Astrocyte of the cerebellum (primary cell): Measurements from ENCODE around the gene GDNF.

Experiments used
- DNase-seq: peaks from one replicate; pipeline ENCODE4 v3.0.0-alpha.2; 2011; ENCODE audit warnings: low read depth
- H3K4me3 ChIP-seq: 2 replicates; pipeline ENCODE4 v1.5.1; 2011; ENCODE audit warnings: mild to moderate bottlenecking, low read depth, low read length, moderate library complexity
- in situ Hi-C: cut with HindIII; loops from 2 replicates; pipeline ENCODE4 v1.10.0; 2017; ENCODE audit warnings: low sequenced_read_pairs
- TF ChIP-seq, protein P1 (sequence below): IDR thresholded peaks from 2 replicates; pipeline ENCODE4 v1.5.1; 2012; ENCODE audit warnings: low read length, low read depth, moderate library complexity, mild to moderate bottlenecking; ENCODE audit errors: missing control alignments

GDNF gene

DNA sequence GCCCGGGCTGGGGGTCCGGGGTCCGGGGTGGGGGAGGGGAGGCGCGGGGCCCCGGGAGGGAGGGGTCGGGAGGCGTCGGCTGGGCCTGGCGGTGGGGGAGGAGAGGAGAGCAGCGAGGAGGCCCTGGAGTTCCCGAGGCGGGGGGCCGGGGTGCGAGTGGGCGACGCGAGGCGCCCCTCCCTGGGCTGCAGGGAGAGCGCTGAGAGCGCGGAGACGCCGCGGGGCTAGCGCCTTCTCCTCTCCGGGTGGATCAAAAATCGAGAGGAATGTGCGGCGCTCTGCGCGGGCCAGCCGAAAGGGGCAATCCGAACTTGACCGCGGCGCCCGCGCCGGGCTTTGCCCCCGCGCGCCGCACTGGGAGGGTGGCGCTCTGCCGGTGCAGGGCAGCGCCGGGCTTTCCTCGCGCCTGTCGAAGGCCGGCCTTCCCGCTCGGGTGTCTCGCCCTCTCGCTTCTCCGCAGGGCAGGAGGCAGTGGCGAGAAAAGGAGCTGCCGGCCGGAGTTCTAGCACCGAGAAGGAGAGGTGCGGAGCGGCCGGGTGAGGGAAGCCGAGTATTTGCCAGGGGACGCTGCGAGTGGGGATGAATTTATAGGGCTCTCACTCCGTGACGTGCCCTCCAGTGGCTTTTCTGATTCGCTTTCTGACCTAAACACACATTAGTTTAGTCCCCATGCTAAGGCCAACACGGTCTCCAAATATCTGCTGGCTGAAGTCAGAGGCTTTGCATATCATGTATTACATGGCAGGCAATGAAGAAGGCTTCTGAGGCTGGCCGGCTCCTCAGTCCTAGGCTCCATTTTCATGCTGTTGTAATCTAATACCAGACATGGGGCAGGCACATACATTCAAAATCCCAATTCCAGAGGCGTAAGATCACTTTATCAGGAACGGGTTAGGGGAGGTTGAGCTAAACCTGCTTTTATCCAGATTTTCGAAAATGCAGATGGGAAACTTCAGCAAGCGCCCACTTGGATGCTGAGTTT is 503 bp upstream of the GDNF start:
- in situ Hi-C loops, result no loop called here
- TF ChIP-seq, protein P1, sequence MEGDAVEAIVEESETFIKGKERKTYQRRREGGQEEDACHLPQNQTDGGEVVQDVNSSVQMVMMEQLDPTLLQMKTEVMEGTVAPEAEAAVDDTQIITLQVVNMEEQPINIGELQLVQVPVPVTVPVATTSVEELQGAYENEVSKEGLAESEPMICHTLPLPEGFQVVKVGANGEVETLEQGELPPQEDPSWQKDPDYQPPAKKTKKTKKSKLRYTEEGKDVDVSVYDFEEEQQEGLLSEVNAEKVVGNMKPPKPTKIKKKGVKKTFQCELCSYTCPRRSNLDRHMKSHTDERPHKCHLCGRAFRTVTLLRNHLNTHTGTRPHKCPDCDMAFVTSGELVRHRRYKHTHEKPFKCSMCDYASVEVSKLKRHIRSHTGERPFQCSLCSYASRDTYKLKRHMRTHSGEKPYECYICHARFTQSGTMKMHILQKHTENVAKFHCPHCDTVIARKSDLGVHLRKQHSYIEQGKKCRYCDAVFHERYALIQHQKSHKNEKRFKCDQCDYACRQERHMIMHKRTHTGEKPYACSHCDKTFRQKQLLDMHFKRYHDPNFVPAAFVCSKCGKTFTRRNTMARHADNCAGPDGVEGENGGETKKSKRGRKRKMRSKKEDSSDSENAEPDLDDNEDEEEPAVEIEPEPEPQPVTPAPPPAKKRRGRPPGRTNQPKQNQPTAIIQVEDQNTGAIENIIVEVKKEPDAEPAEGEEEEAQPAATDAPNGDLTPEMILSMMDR, result peak; percentile 19
- DNase-seq, result peak; percentile 22
- peak overlapping the region; percentile 47 for H3K4me3 ChIP-seq

DNA sequence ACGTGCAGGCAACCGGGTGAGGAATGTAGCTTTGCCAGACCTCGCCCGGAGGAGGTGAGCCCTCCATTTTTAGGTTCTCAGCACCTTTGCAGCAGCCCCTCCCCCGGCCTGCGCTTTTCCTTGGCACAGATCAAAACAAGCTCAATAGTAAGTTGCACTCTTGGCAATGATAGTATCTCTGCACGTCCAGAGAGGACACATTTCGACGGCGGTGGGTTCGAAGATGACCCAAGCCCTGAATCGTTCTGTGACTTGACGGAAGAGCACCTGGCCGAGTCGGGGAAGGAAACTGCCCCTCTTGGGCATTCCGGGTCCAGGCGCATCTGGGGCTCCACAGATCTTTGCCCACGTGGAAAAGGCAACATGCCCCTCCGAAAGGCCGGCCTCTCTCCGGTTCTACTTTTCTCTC is 904 bp downstream of the GDNF start:
- TF ChIP-seq, protein P1, result no peak
- H3K4me3 ChIP-seq, result peak overlapping the region; percentile 47
- no peak for DNase-seq
- in situ Hi-C loops, result no loop called here

DNA sequence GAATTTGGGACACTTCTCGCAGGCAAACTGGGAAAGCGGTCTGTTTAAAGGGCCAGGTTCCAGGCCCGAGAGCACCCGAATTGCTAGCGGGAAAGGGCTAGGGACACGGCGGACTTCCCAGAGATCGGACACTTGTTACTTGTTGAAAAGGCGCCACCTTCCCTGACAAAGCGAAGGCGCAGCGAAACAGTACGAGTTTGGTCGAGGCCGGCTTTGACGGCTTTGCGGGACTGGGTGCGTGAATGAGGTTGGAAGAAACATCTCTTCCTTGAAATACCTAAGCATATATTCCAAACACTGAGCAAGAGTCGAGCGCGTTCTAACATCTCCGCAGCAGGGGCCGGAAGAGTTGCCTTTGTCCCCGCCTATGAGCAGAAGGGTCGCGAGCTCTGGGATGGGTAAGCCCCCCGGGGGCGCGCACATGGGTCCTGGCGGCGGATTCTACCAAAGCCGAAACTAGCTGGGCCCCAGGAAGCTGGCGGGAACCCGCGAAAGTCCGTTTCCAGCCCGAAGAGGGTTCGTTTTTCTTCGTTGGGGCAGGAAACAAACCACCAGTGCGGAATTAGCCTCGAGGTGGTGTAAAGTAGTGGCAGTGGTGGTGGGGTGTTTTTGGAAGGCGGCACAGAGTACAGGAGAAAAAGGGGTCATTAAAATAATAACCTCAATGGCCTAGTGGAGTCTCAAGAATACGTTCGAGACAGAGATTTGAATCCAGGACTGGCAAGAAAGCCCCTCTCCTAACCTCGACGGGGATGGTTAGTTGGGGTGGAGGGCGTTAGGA is 1.5 kb downstream of the GDNF start:
- TF ChIP-seq, protein P1, result peak; percentile 23
- in situ Hi-C loops, result no loop called here
- no peak for DNase-seq
- H3K4me3 ChIP-seq, result peak overlapping the region; percentile 47

DNA sequence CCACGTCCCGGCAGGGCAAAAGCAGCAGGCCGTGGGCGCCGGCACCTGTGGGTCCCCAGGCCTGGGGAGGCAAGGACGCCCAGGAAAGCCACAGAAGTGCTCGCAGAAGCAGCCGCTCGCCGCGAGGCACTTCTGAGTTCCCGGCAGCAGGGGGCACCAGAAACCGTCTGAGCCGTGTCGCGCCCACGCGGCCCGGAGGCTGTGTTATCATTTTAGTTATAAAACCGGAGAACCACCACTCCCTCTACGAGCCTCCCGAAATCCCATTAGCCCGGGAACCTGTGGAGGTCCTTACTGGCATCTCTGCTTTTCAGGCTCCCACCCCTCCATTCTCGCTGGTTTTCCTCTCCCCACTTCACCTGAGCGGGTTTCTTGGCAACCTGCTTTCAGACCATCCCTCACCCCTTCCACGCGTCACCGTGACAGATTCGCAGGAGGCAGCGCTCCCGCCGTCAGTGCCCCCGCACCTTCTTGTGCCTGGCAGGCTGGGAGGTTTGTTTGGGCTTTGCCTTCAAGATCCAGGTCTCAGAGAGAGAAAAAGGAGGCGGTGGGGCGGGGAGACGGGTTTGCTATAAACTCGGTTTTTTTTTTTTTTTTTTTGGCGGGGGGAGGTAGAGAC is 2.3 kb downstream of the GDNF start:
- TF ChIP-seq, protein P1, result peak; percentile 81
- peak; percentile 32 for DNase-seq
- H3K4me3 ChIP-seq, result peak overlapping the region; percentile 47
- in situ Hi-C loops, result no loop called here

DNA sequence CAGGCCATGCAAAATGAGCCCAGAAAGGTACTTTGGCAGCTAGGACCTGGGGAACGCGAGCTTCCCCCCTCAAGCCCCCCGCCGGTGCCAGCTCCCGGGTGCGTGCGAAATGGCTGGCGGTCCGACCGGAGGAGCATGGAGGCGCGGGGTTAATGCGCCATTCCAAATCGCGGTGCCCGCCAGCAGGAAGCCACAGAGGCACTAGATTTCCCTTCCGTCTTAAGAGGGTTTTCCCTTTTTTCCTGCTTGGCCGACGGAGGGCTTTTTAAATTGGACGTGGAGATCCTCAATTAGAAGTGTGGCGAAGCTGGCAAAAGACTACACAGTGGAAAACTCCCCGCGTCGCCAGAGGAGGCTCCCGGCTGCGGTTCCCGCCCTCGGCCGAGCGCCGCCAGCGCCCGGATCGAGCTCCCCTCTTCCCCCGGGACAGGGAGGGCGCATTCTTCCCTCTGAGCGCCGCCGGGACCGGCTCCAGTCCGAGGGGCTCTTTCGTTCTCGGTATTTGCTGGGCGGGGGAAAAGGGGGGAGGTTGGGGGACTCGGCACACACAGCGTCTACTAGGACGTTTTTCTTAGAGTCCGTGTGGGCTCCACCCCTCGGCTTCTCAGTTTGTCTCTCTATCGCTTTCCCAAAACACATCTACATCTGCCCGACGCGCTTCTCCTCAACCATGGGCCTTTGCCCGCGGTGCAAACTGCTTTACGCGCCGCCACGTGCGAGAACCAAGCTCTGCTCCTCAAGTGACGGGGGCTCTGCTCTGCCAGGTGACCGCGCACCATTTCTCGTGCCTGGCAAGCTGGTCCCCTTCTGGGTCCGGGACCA is 3.0 kb downstream of the GDNF start:
- in situ Hi-C loops, result no loop called here
- no peak for DNase-seq
- peak overlapping the region; percentile 47 for H3K4me3 ChIP-seq
- TF ChIP-seq, protein P1, result no peak
